SHP77 (cell line): Measurements from ENCODE around the gene RAPGEF4.

Experiments used
- DNase-seq, 2 experiments: peaks; one replicate each; lab custom pipeline; 2025; lab: John Stamatoyannopoulos, UW

The RAPGEF4 gene

GRCh38 chr2:173101687-173102086, 366.0 kb downstream of the RAPGEF4 start:
- DNase-seq = no peak
